Parathyroid adenoma (tissue), 2 donors: ENCODE results near the gene HBP1.
A peak's percentile ranks its signal among the peaks of the same experiment; 100 is the strongest.

Experiments
- H2AFZ ChIP-seq: fragments of 300-600 bp; sonication (generic); one replicate; pipeline ENCODE4 v1.7.0; 2017; ENCODE audit warnings: antibody characterized with exemption, mild to moderate bottlenecking
- H3K27ac ChIP-seq: fragments of 300-600 bp; sonication (generic); one replicate; pipeline ENCODE4 v1.7.0; 2017
- H3K27me3 ChIP-seq: fragments of 300-600 bp; sonication (generic); one replicate; pipeline ENCODE4 v1.7.0; 2017; ENCODE audit warnings: low read length; ENCODE audit not compliant: control insufficient read depth, insufficient read depth
- H3K36me3 ChIP-seq: fragments of 300-600 bp; sonication (generic); one replicate; pipeline ENCODE4 v1.7.0; 2017; ENCODE audit warnings: low read length; ENCODE audit not compliant: control insufficient read depth, insufficient read depth
- H3K4me1 ChIP-seq: fragments of 300-600 bp; sonication (generic); one replicate; pipeline ENCODE4 v1.7.0; 2017; ENCODE audit warnings: control low read depth
- H3K4me2 ChIP-seq: fragments of 300-600 bp; sonication (generic); one replicate; pipeline ENCODE4 v1.7.0; 2017; ENCODE audit warnings: low read length
- H3K4me3 ChIP-seq: fragments of 300-600 bp; sonication (generic); one replicate; pipeline ENCODE4 v1.7.0; 2017; ENCODE audit warnings: low read depth, low read length
- H3K79me2 ChIP-seq: fragments of 300-600 bp; sonication (generic); one replicate; pipeline ENCODE4 v1.7.0; 2017; ENCODE audit warnings: control low read depth
- H3K9ac ChIP-seq: fragments of 300-600 bp; sonication (generic); one replicate; pipeline ENCODE4 v1.7.0; 2017; ENCODE audit warnings: mild to moderate bottlenecking
- H3K9me3 ChIP-seq: fragments of 300-600 bp; sonication (generic); one replicate; pipeline ENCODE4 v1.7.0; 2017; ENCODE audit warnings: low read length; ENCODE audit not compliant: control insufficient read depth
- CTCF ChIP-seq: fragments of 300-600 bp; sonication (generic); IDR thresholded peaks from one replicate; pipeline ENCODE4 v1.7.0; 2017; ENCODE audit warnings: antibody characterized with exemption, mild to moderate bottlenecking
- donor health status: primary hyperparathyroidism.

The HBP1 gene

GRCh38 chr7:107125475-107125874 lies 43.3 kb upstream of the HBP1 start:
- Histone ChIP-seq H3K27me3 (no peaks in the 10 kb centered on the region), H3K79me2 (peaks cover 3% of the 10 kb centered on the region), H3K4me2 (no peak overlapping the region), H2AFZ (no peak overlapping the region), H3K36me3 (no peaks in the 10 kb centered on the region), H3K9ac (no peak overlapping the region), H3K9me3 (no peaks in the 10 kb centered on the region), H3K4me3 (no peak overlapping the region), H3K27ac (no peak overlapping the region), H3K4me1 (no peaks in the 10 kb centered on the region)
- TF ChIP-seq CTCF: no peak

GRCh38 chr7:107128217-107128616 lies 40.6 kb upstream of the HBP1 start:
- Histone ChIP-seq H3K27me3 (no peaks in the 10 kb centered on the region), H3K4me1 (no peaks in the 10 kb centered on the region), H2AFZ (no peak overlapping the region), H3K4me2 (no peak overlapping the region), H3K9ac (no peak overlapping the region), H3K4me3 (no peak overlapping the region), H3K36me3 (no peaks in the 10 kb centered on the region), H3K27ac (no peak overlapping the region), H3K9me3 (no peaks in the 10 kb centered on the region), H3K79me2 (peaks cover 3% of the 10 kb centered on the region)
- TF ChIP-seq CTCF: no peak

GRCh38 chr7:107128748-107129147 lies 40.1 kb upstream of the HBP1 start:
- Histone ChIP-seq H3K4me2 (no peak overlapping the region), H3K4me3 (no peak overlapping the region), H3K36me3 (no peaks in the 10 kb centered on the region), H2AFZ (no peak overlapping the region), H3K4me1 (no peaks in the 10 kb centered on the region), H3K27ac (no peak overlapping the region), H3K9me3 (no peaks in the 10 kb centered on the region), H3K79me2 (peaks cover 3% of the 10 kb centered on the region), H3K27me3 (no peaks in the 10 kb centered on the region), H3K9ac (no peak overlapping the region)
- TF ChIP-seq CTCF: no peak

GRCh38 chr7:107130487-107131220 lies 38.1 kb upstream of the HBP1 start:
- Histone ChIP-seq H3K27ac (no peak overlapping the region), H3K4me2 (no peak overlapping the region), H3K9me3 (no peaks in the 10 kb centered on the region), H3K4me1 (no peaks in the 10 kb centered on the region), H3K27me3 (no peaks in the 10 kb centered on the region), H3K4me3 (no peak overlapping the region), H3K36me3 (no peaks in the 10 kb centered on the region), H3K79me2 (peaks cover 3% of the 10 kb centered on the region), H3K9ac (no peak overlapping the region), H2AFZ (no peak overlapping the region)
- TF ChIP-seq CTCF: peak; percentile 6

GRCh38 chr7:107133396-107133795 lies 35.4 kb upstream of the HBP1 start:
- Histone ChIP-seq H3K4me3 (no peak overlapping the region), H3K4me1 (no peaks in the 10 kb centered on the region), H3K9ac (no peak overlapping the region), H3K36me3 (no peaks in the 10 kb centered on the region), H2AFZ (no peak overlapping the region), H3K27ac (no peak overlapping the region), H3K79me2 (peaks cover 3% of the 10 kb centered on the region), H3K4me2 (no peak overlapping the region), H3K9me3 (no peaks in the 10 kb centered on the region), H3K27me3 (no peaks in the 10 kb centered on the region)
- no peak for TF ChIP-seq CTCF
